Astrocyte (in vitro differentiated cells and primary cell): Measurements from ENCODE around the gene EYS. TPM values are rescaled to one million over a fixed set of nuclear protein-coding genes. Genes with fewer than 3 reads are reported as not detected.

Experiments
- DNase-seq: peaks from one replicate; pipeline ENCODE4 v3.0.0-alpha.2; 2010; ENCODE audit warnings: low read depth
- FAIRE-seq: peaks from 2 replicates; lab custom pipeline; 2011; peaks lifted over from hg19 to GRCh38; lab: Jason Lieb, UNC
- H2AFZ ChIP-seq: 2 replicates; pipeline ENCODE4 v1.6.0; 2012; ENCODE audit warnings: low read depth, low read length, inconsistent platforms
- H3K27ac ChIP-seq: 2 replicates; pipeline ENCODE4 v1.5.1; 2011; ENCODE audit warnings: low read depth, low read length, inconsistent platforms
- H3K27me3 ChIP-seq: 2 replicates; pipeline ENCODE4 v1.6.0; 2011; ENCODE audit warnings: low read length, inconsistent platforms; ENCODE audit not compliant: insufficient read depth
- H3K36me3 ChIP-seq: 2 replicates; pipeline ENCODE4 v1.5.1; 2011; ENCODE audit warnings: low read length, inconsistent platforms; ENCODE audit not compliant: insufficient read depth
- H3K4me1 ChIP-seq: 2 replicates; pipeline ENCODE4 v1.5.1; 2011; ENCODE audit warnings: low read length, inconsistent platforms; ENCODE audit not compliant: insufficient read depth
- H3K4me2 ChIP-seq: 2 replicates; pipeline ENCODE4 v1.6.0; 2012; ENCODE audit warnings: low read length, inconsistent platforms
- H3K4me3 ChIP-seq: 2 replicates; pipeline ENCODE4 v1.5.1; 2011; ENCODE audit warnings: low read depth, mild to moderate bottlenecking, low read length, inconsistent platforms; ENCODE audit not compliant: insufficient read depth
- H3K79me2 ChIP-seq: 2 replicates; pipeline ENCODE4 v1.6.0; 2012; ENCODE audit warnings: mild to moderate bottlenecking, low read length, inconsistent platforms; ENCODE audit not compliant: insufficient read depth
- H3K9ac ChIP-seq: 2 replicates; pipeline ENCODE4 v1.6.0; 2012; ENCODE audit warnings: mild to moderate bottlenecking, low read length, inconsistent platforms
- H3K9me3 ChIP-seq: 2 replicates; pipeline ENCODE4 v1.5.1; 2012; ENCODE audit warnings: low read depth, mild to moderate bottlenecking, low read length, inconsistent platforms; ENCODE audit not compliant: insufficient read depth
- H4K20me1 ChIP-seq: 2 replicates; pipeline ENCODE4 v1.6.0; 2012; ENCODE audit warnings: low read length, inconsistent platforms; ENCODE audit not compliant: insufficient read depth
- H3K27ac Mint-ChIP-seq: one replicate; pipeline ENCODE4 v1.8.0; 2021; ENCODE audit warnings: mild to moderate bottlenecking, mixed read lengths; ENCODE audit not compliant: unreplicated experiment
- H3K27me3 Mint-ChIP-seq: one replicate; pipeline ENCODE4 v1.8.0; 2021; ENCODE audit warnings: low read depth, mixed read lengths; ENCODE audit not compliant: unreplicated experiment
- H3K36me3 Mint-ChIP-seq: one replicate; pipeline ENCODE4 v1.8.0; 2021; ENCODE audit warnings: low read depth, mixed read lengths; ENCODE audit not compliant: unreplicated experiment
- H3K4me1 Mint-ChIP-seq: one replicate; pipeline ENCODE4 v1.8.0; 2021; ENCODE audit warnings: low read depth, mixed read lengths; ENCODE audit not compliant: unreplicated experiment
- H3K4me3 Mint-ChIP-seq: one replicate; pipeline ENCODE4 v1.8.0; 2021; ENCODE audit warnings: mild to moderate bottlenecking, moderate library complexity, mixed read lengths; ENCODE audit not compliant: unreplicated experiment
- H3K9me3 Mint-ChIP-seq: one replicate; pipeline ENCODE4 v1.8.0; 2021; ENCODE audit warnings: mild to moderate bottlenecking, mixed read lengths; ENCODE audit not compliant: unreplicated experiment
- EZH2 ChIP-seq: IDR thresholded peaks from 2 replicates; pipeline ENCODE4 v1.6.1; 2012; ENCODE audit warnings: mild to moderate bottlenecking, low read length, inconsistent platforms; ENCODE audit not compliant: insufficient read depth
- total RNA-seq: library from RNA; stranded (reverse); gene quantifications from 2 replicates; pipeline ENCODE4 v1.2.1, GENCODE V29; 2021
- TF ChIP-seq, protein P1 (sequence below): IDR thresholded peaks from 2 replicates; pipeline ENCODE4 v1.5.1; 2011; ENCODE audit warnings: low read depth, mild to moderate bottlenecking, inconsistent platforms, low read length, moderate library complexity; ENCODE audit not compliant: insufficient read depth

Gene EYS
- total RNA-seq, 1 donor from 2014 or later: 0.16 TPM

- Histone ChIP-seq H3K4me2 (no peak overlapping the region), H3K79me2 (no peaks in the 10 kb centered on the region), H3K36me3 (no peaks in the 10 kb centered on the region), H3K27ac (no peak overlapping the region), H3K9me3 (no peaks in the 10 kb centered on the region), H2AFZ (no peak overlapping the region), H3K9ac (no peak overlapping the region), H4K20me1 (no peaks in the 10 kb centered on the region), H3K27me3 (no peaks in the 10 kb centered on the region), H3K4me3 (no peak overlapping the region), H3K4me1 (no peaks in the 10 kb centered on the region)
- DNase-seq (peak; percentile 0), FAIRE-seq (no peak)
- Mint-ChIP-seq H3K27ac (no peak overlapping the region), H3K36me3 (no peaks in the 10 kb centered on the region), H3K9me3 (peaks cover 3% of the 10 kb centered on the region), H3K4me1 (peaks cover 5% of the 10 kb centered on the region), H3K4me3 (no peak overlapping the region), H3K27me3 (no peaks in the 10 kb centered on the region)
- no peak for TF ChIP-seq EZH2
- TF ChIP-seq, protein P1, sequence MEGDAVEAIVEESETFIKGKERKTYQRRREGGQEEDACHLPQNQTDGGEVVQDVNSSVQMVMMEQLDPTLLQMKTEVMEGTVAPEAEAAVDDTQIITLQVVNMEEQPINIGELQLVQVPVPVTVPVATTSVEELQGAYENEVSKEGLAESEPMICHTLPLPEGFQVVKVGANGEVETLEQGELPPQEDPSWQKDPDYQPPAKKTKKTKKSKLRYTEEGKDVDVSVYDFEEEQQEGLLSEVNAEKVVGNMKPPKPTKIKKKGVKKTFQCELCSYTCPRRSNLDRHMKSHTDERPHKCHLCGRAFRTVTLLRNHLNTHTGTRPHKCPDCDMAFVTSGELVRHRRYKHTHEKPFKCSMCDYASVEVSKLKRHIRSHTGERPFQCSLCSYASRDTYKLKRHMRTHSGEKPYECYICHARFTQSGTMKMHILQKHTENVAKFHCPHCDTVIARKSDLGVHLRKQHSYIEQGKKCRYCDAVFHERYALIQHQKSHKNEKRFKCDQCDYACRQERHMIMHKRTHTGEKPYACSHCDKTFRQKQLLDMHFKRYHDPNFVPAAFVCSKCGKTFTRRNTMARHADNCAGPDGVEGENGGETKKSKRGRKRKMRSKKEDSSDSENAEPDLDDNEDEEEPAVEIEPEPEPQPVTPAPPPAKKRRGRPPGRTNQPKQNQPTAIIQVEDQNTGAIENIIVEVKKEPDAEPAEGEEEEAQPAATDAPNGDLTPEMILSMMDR: no peak
Measured at GRCh38 chr6:64411226-64411625, 1295.8 kb downstream of the EYS start.

- Histone ChIP-seq H3K79me2 (no peaks in the 10 kb centered on the region), H3K4me3 (no peak overlapping the region), H3K9me3 (no peaks in the 10 kb centered on the region), H3K4me1 (no peaks in the 10 kb centered on the region), H3K27ac (no peak overlapping the region), H3K27me3 (no peaks in the 10 kb centered on the region), H2AFZ (no peak overlapping the region), H3K36me3 (no peaks in the 10 kb centered on the region), H3K9ac (no peak overlapping the region), H3K4me2 (no peak overlapping the region), H4K20me1 (no peaks in the 10 kb centered on the region)
- H3K4me3 Mint-ChIP-seq: no peak overlapping the region
- FAIRE-seq: no peak
- peaks cover 3% of the 10 kb centered on the region for H3K9me3 Mint-ChIP-seq
- TF ChIP-seq, protein P1: no peak
- TF ChIP-seq EZH2: no peak
- no peak overlapping the region for H3K27ac Mint-ChIP-seq
- no peaks in the 10 kb centered on the region for H3K27me3 Mint-ChIP-seq
- H3K36me3 Mint-ChIP-seq: no peaks in the 10 kb centered on the region
- peaks cover 5% of the 10 kb centered on the region for H3K4me1 Mint-ChIP-seq
- DNase-seq: no peak
Measured at GRCh38 chr6:64409948-64410347, 1297.1 kb downstream of the EYS start.

DNA sequence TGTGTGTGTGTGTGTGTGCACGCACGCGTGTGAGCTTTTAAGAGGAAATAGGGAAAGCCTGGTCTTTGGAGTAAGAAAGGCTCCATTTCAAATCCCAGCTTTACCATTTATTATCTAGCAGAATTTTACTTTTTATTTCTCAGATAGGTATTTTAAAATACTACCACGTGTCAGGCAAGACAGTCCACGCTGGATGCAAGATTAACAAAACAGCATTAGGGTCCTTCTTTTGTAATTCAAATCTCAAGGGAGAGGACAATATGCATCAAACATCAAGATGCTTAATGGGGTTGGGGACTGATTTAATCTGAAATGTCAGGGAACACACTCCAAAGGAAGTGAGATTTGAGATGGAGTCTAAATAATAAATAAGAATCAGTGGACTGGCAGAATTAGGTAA lies 1302.6 kb downstream of the EYS start:
- Histone ChIP-seq H3K4me2 (no peak overlapping the region), H4K20me1 (no peaks in the 10 kb centered on the region), H3K27ac (no peak overlapping the region), H2AFZ (no peak overlapping the region), H3K27me3 (no peaks in the 10 kb centered on the region), H3K4me1 (no peaks in the 10 kb centered on the region), H3K4me3 (no peak overlapping the region), H3K9me3 (no peaks in the 10 kb centered on the region), H3K79me2 (no peaks in the 10 kb centered on the region), H3K36me3 (no peaks in the 10 kb centered on the region), H3K9ac (no peak overlapping the region)
- no peak for FAIRE-seq
- no peak for DNase-seq
- TF ChIP-seq, protein P1: no peak
- no peak for TF ChIP-seq EZH2
- H3K36me3 Mint-ChIP-seq: no peaks in the 10 kb centered on the region
- no peaks in the 10 kb centered on the region for H3K4me1 Mint-ChIP-seq
- no peak overlapping the region for H3K4me3 Mint-ChIP-seq
- no peak overlapping the region for H3K27ac Mint-ChIP-seq
- H3K27me3 Mint-ChIP-seq: no peaks in the 10 kb centered on the region
- peaks cover 3% of the 10 kb centered on the region for H3K9me3 Mint-ChIP-seq
